OCI-LY1 (cell line): ENCODE data around the gene HBG2.

Source experiments
- H2AFZ ChIP-seq: fragments of 200-600 bp; sonication (generic), shearing (Covaris generic); 2 replicates; pipeline ENCODE4 v1.6.0; 2014; ENCODE audit warnings: antibody characterized with exemption, mild to moderate bottlenecking, low read length
- H3F3A ChIP-seq: fragments of 200-600 bp; sonication (generic), shearing (Covaris generic); 2 replicates; pipeline ENCODE4 v1.6.0; 2014; ENCODE audit warnings: mild to moderate bottlenecking, antibody characterized with exemption, low read length, moderate library complexity; ENCODE audit not compliant: insufficient read depth
- H3K27ac ChIP-seq: fragments of 200-600 bp; sonication (generic); 2 replicates; pipeline ENCODE4 v1.5.1; 2014; ENCODE audit warnings: low read length, mixed run types, mild to moderate bottlenecking, low read depth; ENCODE audit not compliant: poor library complexity, severe bottlenecking
- H3K27me3 ChIP-seq: fragments of 200-600 bp; sonication (generic); 2 replicates; pipeline ENCODE4 v1.6.0; 2014; ENCODE audit warnings: antibody characterized with exemption, mild to moderate bottlenecking, low read length, moderate library complexity; ENCODE audit not compliant: insufficient read depth
- H3K36me3 ChIP-seq: fragments of 200-600 bp; sonication (generic); 2 replicates; pipeline ENCODE4 v1.6.1; 2014; ENCODE audit warnings: mild to moderate bottlenecking, antibody characterized with exemption, low read length, moderate library complexity, mixed read lengths; ENCODE audit not compliant: insufficient read depth
- H3K4me1 ChIP-seq: fragments of 200-600 bp; sonication (generic); 2 replicates; pipeline ENCODE4 v1.5.1; 2014; ENCODE audit warnings: mild to moderate bottlenecking, low read length, moderate library complexity; ENCODE audit not compliant: insufficient read depth, severe bottlenecking
- H3K4me2 ChIP-seq: fragments of 200-600 bp; sonication (generic), shearing (Covaris generic); 2 replicates; pipeline ENCODE4 v1.6.1; 2014; ENCODE audit warnings: low read length
- H3K4me3 ChIP-seq: fragments of 200-600 bp; sonication (generic); 2 replicates; pipeline ENCODE4 v1.5.1; 2014; ENCODE audit warnings: low read length, low read depth, mild to moderate bottlenecking, mixed read lengths; ENCODE audit not compliant: poor library complexity, severe bottlenecking
- H3K79me2 ChIP-seq: fragments of 200-600 bp; shearing (Covaris generic); 2 replicates; pipeline ENCODE4 v1.6.1; 2016; ENCODE audit warnings: mixed run types, low read length, mixed read lengths; ENCODE audit not compliant: insufficient read depth
- H3K9ac ChIP-seq: fragments of 200-600 bp; sonication (generic), shearing (Covaris generic); 2 replicates; pipeline ENCODE4 v1.6.1; 2014; ENCODE audit warnings: mild to moderate bottlenecking, low read length, mixed read lengths
- H3K9me2 ChIP-seq: fragments of 200-600 bp; sonication (generic), shearing (Covaris generic); 2 replicates; pipeline ENCODE4 v1.6.1; 2014; ENCODE audit warnings: low read depth, mild to moderate bottlenecking, low read length, mixed read lengths
- H3K9me3 ChIP-seq: fragments of 200-600 bp; shearing (Covaris generic); 2 replicates; pipeline ENCODE4 v1.6.1; 2014; ENCODE audit warnings: low read length, mixed read lengths
- H4K20me1 ChIP-seq: fragments of 200-600 bp; sonication (generic), shearing (Covaris generic); 2 replicates; pipeline ENCODE4 v1.6.0; 2016; ENCODE audit warnings: mild to moderate bottlenecking, low read length; ENCODE audit not compliant: insufficient read depth
- EZH2 ChIP-seq: fragments of 200-600 bp; sonication (generic), shearing (Covaris generic); IDR thresholded peaks from 2 replicates; pipeline ENCODE4 v1.8.0; 2017; ENCODE audit warnings: borderline replicate concordance, mixed run types, mild to moderate bottlenecking, antibody characterized with exemption, low read length, moderate library complexity, mixed read lengths
- TF ChIP-seq, protein P1 (sequence below): fragments of 200-600 bp; sonication (generic), shearing (Covaris generic); IDR thresholded peaks from 2 replicates; pipeline ENCODE4 v1.5.1; 2017; ENCODE audit warnings: mild to moderate bottlenecking, antibody characterized with exemption, low read length, moderate library complexity, mixed read lengths

HBG2 gene

DNA sequence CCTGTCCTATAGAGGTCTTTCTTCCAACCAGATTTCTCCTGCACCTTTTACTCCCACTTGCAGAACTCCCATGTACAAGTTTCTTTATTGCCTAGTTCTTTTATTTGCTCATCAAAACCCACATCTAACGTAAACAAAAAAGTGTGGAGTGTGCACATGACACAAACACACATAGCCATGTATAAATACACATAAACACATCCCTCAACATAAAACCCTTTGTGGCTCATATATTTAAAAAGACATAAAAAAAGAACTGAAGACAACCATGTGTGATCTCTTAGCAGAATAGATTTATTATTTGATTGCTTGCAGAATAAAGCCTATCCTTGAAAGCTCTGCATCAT, 1.7 kb downstream of the HBG2 start:
- H3K79me2 ChIP-seq, result no peaks in the 10 kb centered on the region

GRCh38 chr11:5252192-5252918, 2.2 kb downstream of the HBG2 start:
- Histone ChIP-seq H3F3A (no peaks in the 10 kb centered on the region), H3K4me3 (no peak overlapping the region), H3K9ac (no peak overlapping the region), H3K4me1 (no peaks in the 10 kb centered on the region), H3K36me3 (no peaks in the 10 kb centered on the region), H3K4me2 (no peak overlapping the region), H3K27ac (no peak overlapping the region), H3K79me2 (no peaks in the 10 kb centered on the region), H3K9me3 (no peaks in the 10 kb centered on the region), H3K9me2 (no peaks in the 10 kb centered on the region), H3K27me3 (no peaks in the 10 kb centered on the region), H4K20me1 (no peaks in the 10 kb centered on the region), H2AFZ (no peak overlapping the region)
- TF ChIP-seq EZH2, result no peak
- TF ChIP-seq, protein P1, sequence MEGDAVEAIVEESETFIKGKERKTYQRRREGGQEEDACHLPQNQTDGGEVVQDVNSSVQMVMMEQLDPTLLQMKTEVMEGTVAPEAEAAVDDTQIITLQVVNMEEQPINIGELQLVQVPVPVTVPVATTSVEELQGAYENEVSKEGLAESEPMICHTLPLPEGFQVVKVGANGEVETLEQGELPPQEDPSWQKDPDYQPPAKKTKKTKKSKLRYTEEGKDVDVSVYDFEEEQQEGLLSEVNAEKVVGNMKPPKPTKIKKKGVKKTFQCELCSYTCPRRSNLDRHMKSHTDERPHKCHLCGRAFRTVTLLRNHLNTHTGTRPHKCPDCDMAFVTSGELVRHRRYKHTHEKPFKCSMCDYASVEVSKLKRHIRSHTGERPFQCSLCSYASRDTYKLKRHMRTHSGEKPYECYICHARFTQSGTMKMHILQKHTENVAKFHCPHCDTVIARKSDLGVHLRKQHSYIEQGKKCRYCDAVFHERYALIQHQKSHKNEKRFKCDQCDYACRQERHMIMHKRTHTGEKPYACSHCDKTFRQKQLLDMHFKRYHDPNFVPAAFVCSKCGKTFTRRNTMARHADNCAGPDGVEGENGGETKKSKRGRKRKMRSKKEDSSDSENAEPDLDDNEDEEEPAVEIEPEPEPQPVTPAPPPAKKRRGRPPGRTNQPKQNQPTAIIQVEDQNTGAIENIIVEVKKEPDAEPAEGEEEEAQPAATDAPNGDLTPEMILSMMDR, result no peak

More for the DNA sequence above, 1.7 kb downstream of the HBG2 start:
- Histone ChIP-seq H3K36me3 (no peaks in the 10 kb centered on the region), H4K20me1 (no peaks in the 10 kb centered on the region), H3F3A (no peaks in the 10 kb centered on the region), H3K27ac (no peak overlapping the region), H3K9me2 (no peaks in the 10 kb centered on the region), H3K4me2 (no peak overlapping the region), H3K9me3 (no peaks in the 10 kb centered on the region), H3K4me3 (no peak overlapping the region), H3K27me3 (no peaks in the 10 kb centered on the region), H3K9ac (no peak overlapping the region), H2AFZ (no peak overlapping the region), H3K4me1 (no peaks in the 10 kb centered on the region)
- TF ChIP-seq, protein P1, result no peak
- no peak for TF ChIP-seq EZH2

- H3K9ac ChIP-seq, result no peak overlapping the region
Observed at GRCh38 chr11:5251746-5252145, 2.8 kb downstream of the HBG2 start.

More at GRCh38 chr11:5251746-5252145, 2.8 kb downstream of the HBG2 start:
- TF ChIP-seq EZH2, result no peak
- TF ChIP-seq, protein P1, result no peak
- H4K20me1 ChIP-seq, result no peaks in the 10 kb centered on the region
- no peaks in the 10 kb centered on the region for H3K9me3 ChIP-seq
- no peaks in the 10 kb centered on the region for H3K9me2 ChIP-seq
- no peak overlapping the region for H3K4me3 ChIP-seq
- H3K4me2 ChIP-seq, result no peak overlapping the region
- no peaks in the 10 kb centered on the region for H3K4me1 ChIP-seq
- H3F3A ChIP-seq, result no peaks in the 10 kb centered on the region
- no peak overlapping the region for H2AFZ ChIP-seq
- H3K27ac ChIP-seq, result no peak overlapping the region
- H3K36me3 ChIP-seq, result no peaks in the 10 kb centered on the region
- no peaks in the 10 kb centered on the region for H3K27me3 ChIP-seq
- H3K79me2 ChIP-seq, result no peaks in the 10 kb centered on the region
